ENCODE measurements around the gene NXPE3.
A peak's percentile ranks its signal among the peaks of the same experiment; 100 is the strongest.

NXPE3 gene

GRCh38 chr3:101780661-101781060 lies 1.6 kb downstream of the NXPE3 start:
- 0 out of 2 replicates have a peak overlapping the region, but pooled peaks have one; percentile 35 for H3K4me3 ChIP-seq (ENCODE audit: low read length)
- TF ChIP-seq ZNF274 (IDR thresholded peaks at IDR 0.05; ENCODE audit: low read depth, low read length), result no peak

DNA sequence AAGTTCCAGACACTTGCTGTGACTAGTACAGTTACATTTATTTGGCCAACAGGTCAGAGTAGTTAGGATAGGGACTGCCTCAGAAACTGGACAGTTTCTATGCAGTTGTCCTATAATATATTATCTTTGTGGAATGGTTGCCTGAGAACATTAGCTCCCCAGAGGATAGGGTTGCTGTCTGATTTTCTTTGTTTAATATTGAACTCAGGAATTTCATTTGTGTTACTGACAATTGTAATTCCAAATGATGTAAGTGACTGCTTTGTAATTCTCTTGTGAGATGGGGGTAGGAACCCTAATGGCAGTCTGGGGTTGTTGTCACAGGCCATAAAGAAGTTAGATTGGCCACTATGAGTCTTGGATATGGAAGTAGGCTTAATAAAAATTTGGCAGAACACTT lies 2.2 kb downstream of the NXPE3 start:
- no peak overlapping the region for H3K4me3 ChIP-seq (ENCODE audit: low read length)
- TF ChIP-seq ZNF274 (IDR thresholded peaks at IDR 0.05; ENCODE audit: low read depth, low read length), result no peak

DNA sequence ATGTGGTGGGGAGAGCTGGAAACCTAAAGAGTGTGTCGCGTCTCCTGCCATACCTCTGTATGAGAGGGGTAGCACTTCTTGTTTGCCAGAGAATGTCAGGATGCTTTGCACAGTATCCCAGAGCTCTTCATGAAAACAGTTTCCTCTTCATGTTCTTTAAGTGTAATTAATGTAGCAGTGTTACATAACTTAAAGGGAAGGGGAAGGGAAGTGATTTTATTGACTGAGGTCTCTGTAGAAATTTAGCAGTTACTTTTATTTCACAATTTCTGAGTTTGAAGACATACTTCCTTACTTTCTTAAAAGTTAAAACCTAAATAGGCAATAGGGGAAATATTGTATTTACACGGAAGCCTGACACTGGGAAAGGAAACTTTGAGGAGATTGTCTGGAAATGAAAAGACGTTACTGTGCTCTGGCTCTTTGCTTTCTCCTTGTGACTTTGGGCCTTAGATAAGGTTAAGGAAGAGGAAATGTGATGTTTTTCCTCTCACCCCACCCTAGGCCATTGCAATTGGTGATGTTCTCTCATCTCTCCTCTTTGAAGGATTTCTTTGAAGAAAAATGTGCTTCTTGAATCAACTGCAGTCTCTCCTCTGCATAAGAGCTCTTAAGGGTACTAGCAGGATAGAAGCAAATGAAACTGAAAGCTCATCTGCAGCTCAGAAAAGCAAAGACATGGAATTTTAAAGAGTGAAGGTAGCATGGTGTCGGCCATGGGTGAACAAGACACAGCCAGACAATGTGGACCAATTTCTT lies 6.0 kb downstream of the NXPE3 start:
- TF ChIP-seq ZNF274 (IDR thresholded peaks at IDR 0.05; ENCODE audit: low read depth, low read length), result no peak
- H3K4me3 ChIP-seq (ENCODE audit: low read length), result no peak overlapping the region

GRCh38 chr3:101791778-101792177 lies 12.8 kb downstream of the NXPE3 start:
- TF ChIP-seq ZNF274 (IDR thresholded peaks at IDR 0.05; ENCODE audit: low read depth, low read length), result no peak
- H3K4me3 ChIP-seq (ENCODE audit: low read length), result no peak overlapping the region

GRCh38 chr3:101796077-101796680 lies 17.2 kb downstream of the NXPE3 start:
- no peak for TF ChIP-seq ZNF274 (IDR thresholded peaks at IDR 0.05; ENCODE audit: low read depth, low read length)
- no peak overlapping the region for H3K4me3 ChIP-seq (ENCODE audit: low read length)

- no peak for TF ChIP-seq ZNF274 (IDR thresholded peaks at IDR 0.05; ENCODE audit: low read depth, low read length)
- no peak overlapping the region for H3K4me3 ChIP-seq (ENCODE audit: low read length)
These were observed 22.2 kb downstream of the NXPE3 start for GRCh38 chr3:101801174-101801573.

DNA sequence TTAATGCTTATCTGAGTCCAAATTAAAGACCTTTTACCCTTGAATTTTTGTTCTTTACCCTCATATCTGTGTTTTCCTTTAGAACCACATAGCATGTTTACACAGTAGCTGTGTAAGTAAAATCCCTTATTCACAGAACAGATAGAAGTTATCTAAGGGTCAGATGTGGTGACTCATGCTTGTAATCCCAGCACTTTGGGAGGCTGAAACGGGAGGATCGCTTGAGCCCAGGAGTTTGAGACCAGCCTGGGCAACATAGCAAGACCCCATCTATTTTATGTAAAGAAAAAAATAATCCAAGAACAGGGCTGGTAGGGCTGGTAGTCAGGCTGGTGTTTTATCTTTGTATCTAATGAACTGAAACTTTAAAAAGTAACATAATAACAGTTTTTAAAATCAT lies 23.2 kb downstream of the NXPE3 start:
- H3K4me3 ChIP-seq (ENCODE audit: low read length), result no peak overlapping the region
- no peak for TF ChIP-seq ZNF274 (IDR thresholded peaks at IDR 0.05; ENCODE audit: low read depth, low read length)

- no peak overlapping the region for H3K4me3 ChIP-seq (ENCODE audit: low read length)
- TF ChIP-seq ZNF274 (IDR thresholded peaks at IDR 0.05; ENCODE audit: low read depth, low read length), result no peak
These were observed 24.3 kb downstream of the NXPE3 start for GRCh38 chr3:101803173-101803782.

DNA sequence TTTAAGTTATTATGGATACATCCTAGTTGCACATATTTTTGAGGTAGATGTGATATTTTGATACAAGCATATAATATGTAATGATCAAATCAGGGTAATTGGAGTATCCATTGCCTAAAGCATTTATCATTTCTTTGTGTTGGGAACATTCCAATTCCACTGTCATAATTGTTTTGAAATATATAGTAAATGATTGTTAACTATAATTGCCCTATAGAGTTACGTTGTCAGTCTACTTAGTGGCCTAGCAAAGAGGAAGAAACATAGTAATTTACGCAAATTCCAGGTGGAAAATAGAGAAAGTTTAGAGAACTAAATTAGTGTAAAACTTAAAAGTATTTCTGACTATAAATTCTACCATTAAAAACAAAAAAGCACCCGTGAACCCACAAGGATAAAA lies 24.9 kb downstream of the NXPE3 start:
- no peak overlapping the region for H3K4me3 ChIP-seq (ENCODE audit: low read length)
- no peak for TF ChIP-seq ZNF274 (IDR thresholded peaks at IDR 0.05; ENCODE audit: low read depth, low read length)

DNA sequence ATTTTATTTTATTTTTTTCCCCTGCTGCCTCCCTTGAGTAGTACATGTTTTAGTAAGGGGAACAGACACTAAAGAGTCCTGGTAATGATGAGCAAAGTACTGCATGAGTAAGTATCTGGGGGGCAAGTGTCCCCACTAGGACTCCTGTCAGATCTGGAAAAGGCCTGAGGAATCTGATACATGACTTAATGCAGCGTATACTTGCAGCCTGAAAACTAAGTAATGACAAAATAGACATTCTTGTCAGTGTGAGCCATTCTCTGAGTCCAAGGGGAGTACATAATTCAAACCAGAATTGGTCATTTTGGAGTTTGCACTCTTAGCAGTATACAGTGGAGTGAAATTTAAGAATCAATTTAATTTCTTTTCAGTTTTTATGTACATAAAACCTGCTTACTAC lies 27.5 kb downstream of the NXPE3 start:
- no peak for TF ChIP-seq ZNF274 (IDR thresholded peaks at IDR 0.05; ENCODE audit: low read depth, low read length)
- no peak overlapping the region for H3K4me3 ChIP-seq (ENCODE audit: low read length)

GRCh38 chr3:101807888-101808287 lies 28.9 kb downstream of the NXPE3 start:
- H3K4me3 ChIP-seq (ENCODE audit: low read length), result no peak overlapping the region
- no peak for TF ChIP-seq ZNF274 (IDR thresholded peaks at IDR 0.05; ENCODE audit: low read depth, low read length)

- TF ChIP-seq ZNF274 (IDR thresholded peaks at IDR 0.05; ENCODE audit: low read depth, low read length), result no peak
- H3K4me3 ChIP-seq (ENCODE audit: low read length), result no peak overlapping the region
These were observed 30.4 kb downstream of the NXPE3 start for GRCh38 chr3:101809178-101810021.

DNA sequence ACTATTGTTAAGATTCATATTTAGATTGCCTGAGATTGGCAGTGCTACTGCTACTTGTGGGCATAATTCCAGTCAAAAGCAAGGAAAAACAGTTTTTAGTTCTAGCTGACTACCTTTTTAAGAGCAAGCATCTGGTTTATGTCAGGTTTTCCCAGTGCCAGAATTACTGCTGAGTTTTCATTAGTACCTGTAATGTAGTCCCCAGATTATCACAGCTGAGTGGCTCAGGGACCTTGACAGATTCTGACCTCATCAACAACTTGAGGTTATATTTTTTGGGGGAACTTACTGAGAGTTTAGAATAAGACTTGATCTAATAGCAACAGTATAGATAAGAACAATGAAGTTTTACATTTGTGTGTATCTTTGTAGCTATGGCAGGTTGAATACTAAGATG lies 31.0 kb downstream of the NXPE3 start:
- no peak overlapping the region for H3K4me3 ChIP-seq (ENCODE audit: low read length)
- no peak for TF ChIP-seq ZNF274 (IDR thresholded peaks at IDR 0.05; ENCODE audit: low read depth, low read length)

- no peak overlapping the region for H3K4me3 ChIP-seq (ENCODE audit: low read length)
- no peak for TF ChIP-seq ZNF274 (IDR thresholded peaks at IDR 0.05; ENCODE audit: low read depth, low read length)
These were observed 32.9 kb downstream of the NXPE3 start for GRCh38 chr3:101811875-101812274.

All from GM08714 (cell line).